Caco-2 (cell line): ENCODE measurements around the gene ADAM23. TPM values are rescaled to one million over a fixed set of nuclear protein-coding genes. Genes with fewer than 3 reads are reported as not detected.

Experiments
- BruUV-seq: library from RNA; stranded (reverse); fragments of 400-500 nt; replicated peaks from 2 replicates; lab custom pipeline; 2021; lab: Mats Ljungman, UMichigan
- CTCF ChIA-PET: fragments of 300-600 bp; sonication (Branson Sonifier 250); formaldehyde crosslinking; loops from one replicate; lab custom pipeline; 2022; ENCODE audit warnings: antibody characterized with exemption; lab: Charles Lee
- POLR2A ChIA-PET: fragments of 300-600 bp; sonication (Branson Sonifier 250); formaldehyde crosslinking; loops from one replicate; lab custom pipeline; 2022; ENCODE audit warnings: antibody characterized with exemption; lab: Charles Lee
- DNase-seq, 2 experiments: peaks; one replicate each; pipeline versions ENCODE4 v3.0.0 to v3.0.0-alpha.2; 2020 to 2022
- H3K27me3 ChIP-seq: replicated peaks from 2 replicates; pipeline ENCODE4 v1.6.0; 2011; ENCODE audit warnings: low read length; ENCODE audit not compliant: control insufficient read depth, insufficient read depth
- H3K36me3 ChIP-seq: 2 replicates; pipeline ENCODE4 v1.5.1; 2011; ENCODE audit warnings: low read length; ENCODE audit not compliant: control insufficient read depth, insufficient read depth
- H3K4me1 ChIP-seq: fragments of 250-450 bp; sonication (Bioruptor Pico); 2 replicates; pipeline ENCODE4 v1.5.1; 2020; ENCODE audit warnings: mild to moderate bottlenecking
- H3K4me3 ChIP-seq: 2 replicates; pipeline ENCODE4 v1.5.1; 2011; ENCODE audit warnings: low read depth, mild to moderate bottlenecking, control low read depth, low read length
- H3K9me3 ChIP-seq: fragments of 250-450 bp; sonication (Bioruptor Pico); 2 replicates; pipeline ENCODE4 v1.5.1; 2020; ENCODE audit warnings: mild to moderate bottlenecking, moderate library complexity
- H3K27ac Mint-ChIP-seq: one replicate; pipeline ENCODE4 v1.8.0; 2022; ENCODE audit warnings: mixed read lengths; ENCODE audit not compliant: unreplicated experiment
- H3K27me3 Mint-ChIP-seq: one replicate; pipeline ENCODE4 v1.8.0; 2022; ENCODE audit warnings: mixed read lengths; ENCODE audit not compliant: insufficient read depth, unreplicated experiment
- H3K36me3 Mint-ChIP-seq: one replicate; pipeline ENCODE4 v1.8.0; 2022; ENCODE audit warnings: mild to moderate bottlenecking, mixed read lengths; ENCODE audit not compliant: insufficient read depth, unreplicated experiment
- H3K4me1 Mint-ChIP-seq: one replicate; pipeline ENCODE4 v1.8.0; 2022; ENCODE audit warnings: low read depth, mixed read lengths; ENCODE audit not compliant: unreplicated experiment
- H3K4me3 Mint-ChIP-seq: one replicate; pipeline ENCODE4 v1.8.0; 2022; ENCODE audit warnings: mild to moderate bottlenecking, moderate library complexity, mixed read lengths; ENCODE audit not compliant: unreplicated experiment
- H3K9me3 Mint-ChIP-seq: one replicate; pipeline ENCODE4 v1.8.0; 2022; ENCODE audit warnings: mixed read lengths; ENCODE audit not compliant: unreplicated experiment
- intact Hi-C: fragments of 100-400 bp; cut with micrococcal nuclease; formaldehyde crosslinking; loops from one replicate; pipeline ENCODE4 v1.10.0; 2022; ENCODE audit not compliant: unreplicated experiment
- total RNA-seq: library from RNA; stranded (reverse); gene quantifications from 2 replicates; pipeline ENCODE4 v1.2.3, GENCODE V29; 2022
- TF ChIP-seq, protein P1 (sequence below), 2 experiments: fragments of 200-600 bp in 1 of 2; IDR thresholded peaks; 1 replicate in 1 of 2; 2 replicates in 1 of 2; pipeline versions ENCODE4 v1.5.1 to v1.8.0; 2011 to 2022; ENCODE audit warnings: antibody characterized with exemption in 1 of 2, control low read depth in 1 of 2, inconsistent platforms in 1 of 2, low read depth in 1 of 2, low read length in 1 of 2, mild to moderate bottlenecking in 1 of 2, moderate library complexity in 1 of 2; ENCODE audit not compliant: insufficient read depth in 1 of 2, severe bottlenecking in 1 of 2, unreplicated experiment in 1 of 2

The ADAM23 gene
- total RNA-seq, 1 experiment from 2014 or later = 55.1 TPM

DNA sequence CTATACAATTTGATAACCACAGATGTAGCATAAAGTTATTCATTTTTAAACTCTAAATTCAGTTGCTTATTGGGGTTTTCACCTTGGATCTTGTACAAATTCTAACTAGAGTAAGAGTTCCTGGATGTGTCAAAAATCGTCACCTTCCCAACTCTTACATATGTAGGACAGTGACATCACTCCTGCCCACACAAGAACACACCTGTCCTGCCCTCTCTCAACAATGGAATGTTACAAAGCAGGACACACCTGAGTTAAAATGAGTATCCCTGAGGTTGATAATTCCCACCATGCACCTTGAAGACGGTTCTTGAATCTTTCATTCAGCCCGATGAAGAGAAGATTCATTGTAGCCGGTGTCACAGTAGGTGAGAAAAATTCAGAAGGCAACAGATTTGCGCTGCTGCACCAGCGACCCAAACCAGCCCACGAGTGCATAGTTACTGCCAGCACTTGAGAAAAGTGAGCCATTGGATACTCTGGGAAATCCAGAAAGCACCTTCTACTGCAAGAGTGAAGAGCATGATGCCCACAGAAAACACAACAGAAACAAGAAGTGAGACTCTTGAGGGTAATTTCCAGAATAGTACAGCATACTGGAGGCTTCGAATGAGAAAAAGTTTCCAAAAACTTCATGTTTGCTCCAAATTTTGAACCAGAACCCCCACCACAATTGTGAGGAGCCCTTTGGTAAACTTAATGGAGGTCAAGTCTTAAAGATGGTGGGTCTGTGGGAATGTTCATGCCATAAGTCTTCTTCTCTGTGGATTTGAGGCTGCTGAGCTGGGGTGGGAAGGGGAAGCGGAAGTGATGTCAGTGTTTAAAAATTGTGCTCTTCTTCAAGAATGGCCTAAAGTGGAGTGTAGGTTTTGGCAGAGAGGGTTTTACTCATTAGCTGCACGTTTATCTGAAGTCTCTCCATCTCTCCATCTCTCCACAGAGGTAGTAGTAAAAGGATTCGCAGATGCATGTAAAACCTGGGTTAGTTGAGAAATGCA, 34.7 kb upstream of the ADAM23 start:
- no peaks in the 10 kb centered on the region for H3K4me1 Mint-ChIP-seq
- no peak overlapping the region for H3K4me3 Mint-ChIP-seq
- no peaks in the 10 kb centered on the region for H3K9me3 Mint-ChIP-seq
- H3K4me1 ChIP-seq = no peaks in the 10 kb centered on the region; the same call in 1 of the 2 replicates
- TF ChIP-seq, protein P1, sequence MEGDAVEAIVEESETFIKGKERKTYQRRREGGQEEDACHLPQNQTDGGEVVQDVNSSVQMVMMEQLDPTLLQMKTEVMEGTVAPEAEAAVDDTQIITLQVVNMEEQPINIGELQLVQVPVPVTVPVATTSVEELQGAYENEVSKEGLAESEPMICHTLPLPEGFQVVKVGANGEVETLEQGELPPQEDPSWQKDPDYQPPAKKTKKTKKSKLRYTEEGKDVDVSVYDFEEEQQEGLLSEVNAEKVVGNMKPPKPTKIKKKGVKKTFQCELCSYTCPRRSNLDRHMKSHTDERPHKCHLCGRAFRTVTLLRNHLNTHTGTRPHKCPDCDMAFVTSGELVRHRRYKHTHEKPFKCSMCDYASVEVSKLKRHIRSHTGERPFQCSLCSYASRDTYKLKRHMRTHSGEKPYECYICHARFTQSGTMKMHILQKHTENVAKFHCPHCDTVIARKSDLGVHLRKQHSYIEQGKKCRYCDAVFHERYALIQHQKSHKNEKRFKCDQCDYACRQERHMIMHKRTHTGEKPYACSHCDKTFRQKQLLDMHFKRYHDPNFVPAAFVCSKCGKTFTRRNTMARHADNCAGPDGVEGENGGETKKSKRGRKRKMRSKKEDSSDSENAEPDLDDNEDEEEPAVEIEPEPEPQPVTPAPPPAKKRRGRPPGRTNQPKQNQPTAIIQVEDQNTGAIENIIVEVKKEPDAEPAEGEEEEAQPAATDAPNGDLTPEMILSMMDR (IDR thresholded peaks at IDR 0.05; ENCODE audit: insufficient read depth in 1 of 2, low read depth in 1 of 2, low read length in 1 of 2, severe bottlenecking in 1 of 2, unreplicated experiment in 1 of 2) = no peak
- intact Hi-C loops = loop anchor here (10.0 kb wide), 1 partner anchor 356 kb away; the partner anchor contains the start of genes FASTKD2 and MDH1B
- H3K4me3 ChIP-seq = no peak overlapping the region
- no peak for DNase-seq
- no peaks in the 10 kb centered on the region for H3K36me3 Mint-ChIP-seq
- H3K36me3 ChIP-seq = no peaks in the 10 kb centered on the region
- H3K27me3 Mint-ChIP-seq = no peaks in the 10 kb centered on the region
- no TSS peak for BruUV-seq
- CTCF ChIA-PET = no interaction called here
- no peak overlapping the region for H3K27ac Mint-ChIP-seq
- 0 out of 2 replicates have a peak, but pooled peaks cover 3% of the 10 kb centered on the region for H3K9me3 ChIP-seq
- POLR2A ChIA-PET = no interaction called here
- no peaks in the 10 kb centered on the region for H3K27me3 ChIP-seq

DNA sequence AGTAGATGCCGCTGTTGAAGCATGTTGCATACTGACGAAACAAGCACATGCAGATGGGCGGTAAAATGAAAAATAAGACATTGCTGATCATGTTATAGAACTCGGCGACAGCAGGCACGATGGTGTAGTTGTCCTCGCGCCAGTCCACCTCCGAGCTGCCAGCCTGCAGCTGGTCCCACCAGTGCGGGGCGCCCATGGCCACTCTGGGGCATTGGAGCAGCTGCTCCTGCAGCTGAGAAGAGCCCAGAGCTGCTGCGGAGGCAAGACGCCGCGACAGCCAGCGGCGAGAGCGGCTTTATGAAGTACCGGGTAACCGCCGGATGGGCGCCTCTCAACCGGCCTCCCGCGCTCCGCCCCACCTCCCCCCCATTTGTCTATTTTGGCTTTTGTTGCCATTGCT, 32.6 kb upstream of the ADAM23 start:
- Histone ChIP-seq H3K4me3 (no peak overlapping the region), H3K9me3 (no peaks in the 10 kb centered on the region), H3K36me3 (no peaks in the 10 kb centered on the region), H3K4me1 (no peaks in the 10 kb centered on the region), H3K27me3 (no peaks in the 10 kb centered on the region)
- TF ChIP-seq, protein P1 (IDR thresholded peaks at IDR 0.05; ENCODE audit: insufficient read depth in 1 of 2, low read depth in 1 of 2, low read length in 1 of 2, severe bottlenecking in 1 of 2, unreplicated experiment in 1 of 2) = no peak
- no peak overlapping the region for H3K27ac Mint-ChIP-seq
- no peak overlapping the region for H3K4me3 Mint-ChIP-seq
- DNase-seq = no peak
- no peaks in the 10 kb centered on the region for H3K27me3 Mint-ChIP-seq
- ChIA-PET POLR2A (no interaction called here), CTCF (no interaction called here)
- BruUV-seq = no TSS peak
- no peaks in the 10 kb centered on the region for H3K36me3 Mint-ChIP-seq
- H3K9me3 Mint-ChIP-seq = no peaks in the 10 kb centered on the region
- intact Hi-C loops = no loop called here
- no peaks in the 10 kb centered on the region for H3K4me1 Mint-ChIP-seq

DNA sequence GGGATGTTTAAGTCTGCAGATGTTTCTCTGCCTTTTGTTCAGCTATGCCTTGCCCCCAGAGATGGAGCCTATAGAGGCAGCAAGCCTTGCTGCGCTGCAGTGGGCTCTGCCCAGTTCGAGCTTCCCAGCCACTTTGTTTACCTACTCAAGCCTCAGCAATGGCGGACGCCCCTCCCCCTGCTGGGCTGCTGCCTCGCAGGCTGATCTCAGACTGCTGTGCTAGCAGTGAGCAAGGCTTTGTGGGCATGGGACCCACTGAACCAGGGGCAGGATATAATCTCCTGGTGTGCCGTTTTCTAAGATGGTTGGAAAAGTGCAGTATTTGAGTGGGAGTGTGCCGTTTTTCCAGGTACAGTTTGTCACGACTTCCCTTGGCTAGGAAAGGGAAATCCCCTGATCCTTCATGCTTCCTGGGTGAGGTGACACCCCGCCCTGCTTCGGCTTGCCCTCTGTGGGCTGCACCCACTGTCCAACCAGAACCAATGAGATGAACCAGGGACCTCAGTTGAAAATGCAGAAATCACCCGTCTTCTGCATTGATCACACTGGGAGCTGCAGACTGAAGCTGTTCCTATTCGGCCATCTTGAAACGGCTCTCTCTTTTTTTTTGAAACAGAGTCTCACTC, 27.6 kb upstream of the ADAM23 start:
- Histone ChIP-seq H3K4me1 (no peaks in the 10 kb centered on the region), H3K27me3 (no peaks in the 10 kb centered on the region), H3K36me3 (no peaks in the 10 kb centered on the region), H3K4me3 (no peak overlapping the region), H3K9me3 (no peaks in the 10 kb centered on the region)
- ChIA-PET CTCF (no interaction called here), POLR2A (no interaction called here)
- Mint-ChIP-seq H3K4me1 (no peaks in the 10 kb centered on the region), H3K9me3 (no peaks in the 10 kb centered on the region), H3K4me3 (no peak overlapping the region), H3K36me3 (peaks cover 4% of the 10 kb centered on the region), H3K27ac (no peak overlapping the region), H3K27me3 (no peaks in the 10 kb centered on the region)
- DNase-seq = no peak
- no TSS peak for BruUV-seq
- TF ChIP-seq, protein P1 (IDR thresholded peaks at IDR 0.05; ENCODE audit: insufficient read depth in 1 of 2, low read depth in 1 of 2, low read length in 1 of 2, severe bottlenecking in 1 of 2, unreplicated experiment in 1 of 2) = no peak
- intact Hi-C loops = no loop called here
